Measurements from ENCODE around the gene ADGRL2.

The ADGRL2 gene

DNA sequence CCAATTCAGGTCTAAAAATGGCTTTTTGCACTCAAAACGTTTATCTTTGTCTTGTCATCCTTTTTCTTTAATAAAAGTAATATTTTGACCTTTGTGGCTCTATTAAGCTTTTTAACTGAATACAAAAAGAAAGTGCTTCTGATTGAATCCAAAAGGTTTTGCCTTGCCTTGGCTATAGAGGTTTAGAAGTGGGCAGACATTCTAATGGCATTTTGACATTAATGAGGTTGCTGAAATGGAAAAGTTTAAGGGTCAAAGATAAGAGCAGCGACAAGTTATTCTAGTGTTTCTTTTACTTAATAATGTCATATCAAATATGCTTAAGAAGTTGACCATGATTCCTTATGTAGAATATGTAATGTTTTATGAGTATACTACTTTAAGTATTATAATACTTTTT is 120.2 kb downstream of the ADGRL2 start:
- no peak overlapping the region for H3K4ac ChIP-seq (ENCODE audit: low read depth in 1 of 2, low read length in 2 of 2)
- no peaks in the 10 kb centered on the region for H3K27me3 ChIP-seq (ENCODE audit: control insufficient read depth in 1 of 2, insufficient read depth in 1 of 2, low read length in 2 of 2)
- H3K9ac ChIP-seq (ENCODE audit: low read length): peak overlapping the region; percentile 22
- no peak overlapping the region for H3K18ac ChIP-seq (ENCODE audit: low read depth in 1 of 2, low read length in 2 of 2)
- peak overlapping the region in 1 of 2 experiments; percentile 35 for H3K4me3 ChIP-seq (ENCODE audit: insufficient read depth in 1 of 2, low read depth in 1 of 2, low read length in 2 of 2)
- no peaks in the 10 kb centered on the region for H3K9me3 ChIP-seq (ENCODE audit: control insufficient read depth, low read length)
- H2BK15ac ChIP-seq (ENCODE audit: low read depth, poor library complexity, severe bottlenecking): no peak overlapping the region
- H2AK5ac ChIP-seq (ENCODE audit: low read length, severe bottlenecking): no peak overlapping the region
- H3K14ac ChIP-seq (ENCODE audit: low read length in 2 of 2): no peak overlapping the region
- H3K4me2 ChIP-seq (ENCODE audit: low read length, poor library complexity, severe bottlenecking): no peak overlapping the region
- H3K4me1 ChIP-seq (ENCODE audit: control insufficient read depth, insufficient read depth, low read depth, low read length): peaks cover 2% of the 10 kb centered on the region
- no peak overlapping the region for H2BK120ac ChIP-seq (ENCODE audit: low read depth, low read length)
- no peak overlapping the region for H2BK12ac ChIP-seq (ENCODE audit: low read length in 2 of 2)
- WGBS: no CpG with 5 or more reads among the region's 2 CpGs
- no peak overlapping the region for H2BK5ac ChIP-seq (ENCODE audit: low read depth, low read length, poor library complexity, severe bottlenecking)
- no peak for DNase-seq
- peaks cover 6% of the 10 kb centered on the region for H3K79me1 ChIP-seq (replicated peaks; ENCODE audit: low read length, poor library complexity, severe bottlenecking)
- no peak overlapping the region for H3K23ac ChIP-seq (ENCODE audit: low read length in 2 of 2)
- H3K27ac ChIP-seq (ENCODE audit: low read length, poor library complexity, severe bottlenecking): no peak overlapping the region
- H3K36me3 ChIP-seq (ENCODE audit: control insufficient read depth in 1 of 2, insufficient read depth in 2 of 2, low read depth in 1 of 2, low read length in 2 of 2): peaks cover 0 to 4% of the 10 kb centered on the region in 2 experiments
- no peak overlapping the region for H4K91ac ChIP-seq (ENCODE audit: low read length)
- no peak overlapping the region for H2AFZ ChIP-seq (ENCODE audit: low read depth, low read length)
- H4K8ac ChIP-seq (ENCODE audit: low read length): no peak overlapping the region

DNA sequence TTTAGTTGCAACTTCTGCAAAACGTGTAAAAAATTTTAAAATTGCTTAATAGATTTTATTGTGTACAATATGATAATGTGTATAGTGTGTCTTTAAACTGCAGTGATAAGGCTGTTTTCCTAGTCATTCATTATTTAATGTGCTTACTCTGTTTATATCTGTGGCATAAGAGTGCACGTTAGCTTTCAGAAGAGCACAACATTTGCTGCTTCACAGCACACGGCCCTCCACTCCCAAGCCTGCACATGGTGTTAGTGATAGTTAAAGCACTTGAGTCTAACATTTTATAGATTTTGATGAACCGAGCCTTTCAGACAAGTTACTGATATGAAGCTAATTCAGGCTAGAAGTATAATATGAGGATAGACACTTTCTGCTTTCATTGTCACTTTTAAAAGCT is 120.6 kb downstream of the ADGRL2 start:
- peak; percentile 30 for DNase-seq
- no peak overlapping the region for H4K8ac ChIP-seq (ENCODE audit: low read length)
- H3K4me2 ChIP-seq (ENCODE audit: low read length, poor library complexity, severe bottlenecking): no peak overlapping the region
- H3K14ac ChIP-seq (ENCODE audit: low read length in 2 of 2): no peak overlapping the region
- no peak overlapping the region for H3K9ac ChIP-seq (ENCODE audit: low read length)
- H3K4me1 ChIP-seq (ENCODE audit: control insufficient read depth, insufficient read depth, low read depth, low read length): peaks cover 2% of the 10 kb centered on the region
- peak overlapping the region in 1 of 2 experiments; percentile 24 for H3K18ac ChIP-seq (ENCODE audit: low read depth in 1 of 2, low read length in 2 of 2)
- H3K4ac ChIP-seq (ENCODE audit: low read depth in 1 of 2, low read length in 2 of 2): peak overlapping the region in 1 of 2 experiments; percentile 41
- no peak overlapping the region for H2BK12ac ChIP-seq (ENCODE audit: low read length in 2 of 2)
- peaks cover 0 to 4% of the 10 kb centered on the region in 2 experiments for H3K36me3 ChIP-seq (ENCODE audit: control insufficient read depth in 1 of 2, insufficient read depth in 2 of 2, low read depth in 1 of 2, low read length in 2 of 2)
- H2AK5ac ChIP-seq (ENCODE audit: low read length, severe bottlenecking): no peak overlapping the region
- no peak overlapping the region for H3K23ac ChIP-seq (ENCODE audit: low read length in 2 of 2)
- peaks cover 6% of the 10 kb centered on the region for H3K79me1 ChIP-seq (replicated peaks; ENCODE audit: low read length, poor library complexity, severe bottlenecking)
- H4K91ac ChIP-seq (ENCODE audit: low read length): no peak overlapping the region
- H2BK15ac ChIP-seq (ENCODE audit: low read depth, poor library complexity, severe bottlenecking): no peak overlapping the region
- no peak overlapping the region for H2AFZ ChIP-seq (ENCODE audit: low read depth, low read length)
- WGBS: 34% methylated on average over 2 of the region's 4 CpGs
- no peaks in the 10 kb centered on the region for H3K9me3 ChIP-seq (ENCODE audit: control insufficient read depth, low read length)
- H3K4me3 ChIP-seq (ENCODE audit: insufficient read depth in 1 of 2, low read depth in 1 of 2, low read length in 2 of 2): no peak overlapping the region
- no peak overlapping the region for H2BK120ac ChIP-seq (ENCODE audit: low read depth, low read length)
- H3K27ac ChIP-seq (ENCODE audit: low read length, poor library complexity, severe bottlenecking): no peak overlapping the region
- no peak overlapping the region for H2BK5ac ChIP-seq (ENCODE audit: low read depth, low read length, poor library complexity, severe bottlenecking)
- no peaks in the 10 kb centered on the region for H3K27me3 ChIP-seq (ENCODE audit: control insufficient read depth in 1 of 2, insufficient read depth in 1 of 2, low read length in 2 of 2)

- Histone ChIP-seq H2BK15ac (ENCODE audit: low read depth, poor library complexity, severe bottlenecking) (no peak overlapping the region), H3K4ac (ENCODE audit: low read depth in 1 of 2, low read length in 2 of 2) (no peak overlapping the region), H3K36me3 (ENCODE audit: control insufficient read depth in 1 of 2, insufficient read depth in 2 of 2, low read depth in 1 of 2, low read length in 2 of 2) (peaks cover 0 to 4% of the 10 kb centered on the region in 2 experiments), H3K18ac (ENCODE audit: low read depth in 1 of 2, low read length in 2 of 2) (peak overlapping the region in 1 of 2 experiments; percentile 33), H3K27ac (ENCODE audit: low read length, poor library complexity, severe bottlenecking) (no peak overlapping the region), H2BK5ac (ENCODE audit: low read depth, low read length, poor library complexity, severe bottlenecking) (no peak overlapping the region), H2BK12ac (ENCODE audit: low read length in 2 of 2) (no peak overlapping the region), H3K14ac (ENCODE audit: low read length in 2 of 2) (no peak overlapping the region), H2AFZ (ENCODE audit: low read depth, low read length) (no peak overlapping the region), H2AK5ac (ENCODE audit: low read length, severe bottlenecking) (no peak overlapping the region), H4K8ac (ENCODE audit: low read length) (no peak overlapping the region), H3K27me3 (ENCODE audit: control insufficient read depth in 1 of 2, insufficient read depth in 1 of 2, low read length in 2 of 2) (no peaks in the 10 kb centered on the region), H3K4me2 (ENCODE audit: low read length, poor library complexity, severe bottlenecking) (no peak overlapping the region), H3K23ac (ENCODE audit: low read length in 2 of 2) (no peak overlapping the region), H3K9ac (ENCODE audit: low read length) (no peak overlapping the region), H4K91ac (ENCODE audit: low read length) (no peak overlapping the region), H2BK120ac (ENCODE audit: low read depth, low read length) (no peak overlapping the region), H3K79me1 (replicated peaks; ENCODE audit: low read length, poor library complexity, severe bottlenecking) (peaks cover 6% of the 10 kb centered on the region), H3K4me3 (ENCODE audit: insufficient read depth in 1 of 2, low read depth in 1 of 2, low read length in 2 of 2) (no peak overlapping the region), H3K4me1 (ENCODE audit: control insufficient read depth, insufficient read depth, low read depth, low read length) (peaks cover 2% of the 10 kb centered on the region), H3K9me3 (ENCODE audit: control insufficient read depth, low read length) (no peaks in the 10 kb centered on the region)
- DNase-seq: peak; percentile 45
- 33% methylated on average over 2 of the region's 5 CpGs for WGBS
Measured at GRCh38 chr1:81921851-81922462, 121.2 kb downstream of the ADGRL2 start.

GRCh38 chr1:81922955-81923354 is 122.2 kb downstream of the ADGRL2 start:
- H4K91ac ChIP-seq (ENCODE audit: low read length): no peak overlapping the region
- H3K4me2 ChIP-seq (ENCODE audit: low read length, poor library complexity, severe bottlenecking): no peak overlapping the region
- H3K23ac ChIP-seq (ENCODE audit: low read length in 2 of 2): no peak overlapping the region
- no peak overlapping the region for H2AFZ ChIP-seq (ENCODE audit: low read depth, low read length)
- no peaks in the 10 kb centered on the region for H3K9me3 ChIP-seq (ENCODE audit: control insufficient read depth, low read length)
- no peak overlapping the region for H2BK5ac ChIP-seq (ENCODE audit: low read depth, low read length, poor library complexity, severe bottlenecking)
- no peak overlapping the region for H3K27ac ChIP-seq (ENCODE audit: low read length, poor library complexity, severe bottlenecking)
- WGBS: 89% methylated on average over 2 of the region's 2 CpGs
- H3K27me3 ChIP-seq (ENCODE audit: control insufficient read depth in 1 of 2, insufficient read depth in 1 of 2, low read length in 2 of 2): no peaks in the 10 kb centered on the region
- H2BK12ac ChIP-seq (ENCODE audit: low read length in 2 of 2): no peak overlapping the region
- H3K18ac ChIP-seq (ENCODE audit: low read depth in 1 of 2, low read length in 2 of 2): no peak overlapping the region
- DNase-seq: no peak
- H3K79me1 ChIP-seq (replicated peaks; ENCODE audit: low read length, poor library complexity, severe bottlenecking): peaks cover 6% of the 10 kb centered on the region
- H3K4ac ChIP-seq (ENCODE audit: low read depth in 1 of 2, low read length in 2 of 2): no peak overlapping the region
- H4K8ac ChIP-seq (ENCODE audit: low read length): no peak overlapping the region
- peaks cover 2% of the 10 kb centered on the region for H3K4me1 ChIP-seq (ENCODE audit: control insufficient read depth, insufficient read depth, low read depth, low read length)
- H3K36me3 ChIP-seq (ENCODE audit: control insufficient read depth in 1 of 2, insufficient read depth in 2 of 2, low read depth in 1 of 2, low read length in 2 of 2): peaks cover 0 to 4% of the 10 kb centered on the region in 2 experiments
- H2AK5ac ChIP-seq (ENCODE audit: low read length, severe bottlenecking): no peak overlapping the region
- no peak overlapping the region for H3K9ac ChIP-seq (ENCODE audit: low read length)
- no peak overlapping the region for H3K14ac ChIP-seq (ENCODE audit: low read length in 2 of 2)
- H3K4me3 ChIP-seq (ENCODE audit: insufficient read depth in 1 of 2, low read depth in 1 of 2, low read length in 2 of 2): no peak overlapping the region
- no peak overlapping the region for H2BK15ac ChIP-seq (ENCODE audit: low read depth, poor library complexity, severe bottlenecking)
- H2BK120ac ChIP-seq (ENCODE audit: low read depth, low read length): no peak overlapping the region
